ENCODE measurements around the gene TSPAN31. TPM values are rescaled to one million over a fixed set of nuclear protein-coding genes. Genes with fewer than 3 reads are reported as not detected.

The TSPAN31 gene
- total and polyA plus RNA-seq, 9 of the 15 experiments (the other 6 are each of a cell fraction or from before 2014, with no cell fraction given): 11.3 to 26.4 (median 14.3) TPM

DNA sequence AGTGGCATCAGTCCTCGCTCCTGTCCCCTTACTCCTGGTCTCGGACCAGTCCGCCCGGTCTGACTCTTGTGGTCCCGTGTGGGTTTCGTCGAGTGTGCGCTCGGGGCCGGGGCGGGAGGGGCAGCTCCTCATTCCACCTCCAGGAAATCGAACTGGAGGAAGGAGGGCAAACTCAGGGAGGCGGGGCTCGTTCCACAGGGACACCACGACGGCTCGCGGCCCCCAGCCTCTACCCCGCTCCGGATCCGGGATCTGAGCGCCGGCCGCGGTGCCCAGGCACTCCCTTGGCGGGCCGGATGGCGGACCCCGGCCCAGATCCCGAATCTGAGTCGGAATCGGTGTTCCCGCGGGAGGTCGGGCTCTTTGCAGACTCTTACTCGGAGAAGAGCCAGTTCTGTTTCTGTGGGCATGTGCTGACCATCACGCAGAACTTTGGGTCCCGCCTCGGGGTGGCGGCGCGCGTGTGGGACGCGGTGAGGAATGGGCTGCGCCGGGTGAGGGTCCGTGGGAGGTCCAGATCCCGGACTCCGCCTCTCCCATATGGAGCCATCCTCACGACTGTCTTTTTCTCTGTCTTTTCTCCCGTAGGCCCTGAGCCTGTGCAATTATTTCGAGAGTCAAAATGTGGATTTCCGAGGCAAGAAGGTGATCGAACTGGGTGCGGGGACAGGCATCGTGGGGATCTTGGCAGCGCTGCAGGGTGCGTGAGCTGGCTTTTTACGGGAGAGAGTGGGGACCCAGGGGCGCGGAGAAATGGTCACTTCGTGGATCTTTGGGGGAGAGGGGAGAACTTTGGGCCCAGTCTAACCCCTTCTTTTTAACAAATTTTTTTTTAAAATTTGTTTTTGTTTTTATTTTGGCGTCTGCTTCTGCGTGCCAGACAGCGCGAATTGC lies 27.8 kb downstream of the TSPAN31 start, which contains the start of gene EEF1AKMT3 (continued):
- no peak for TF ChIP-seq ATF1 (CRISPR knock-in tag; IDR thresholded peaks at IDR 0.05)
- TF ChIP-seq ATF1 (tag; IDR thresholded peaks at IDR 0.05): no peak
- TF ChIP-seq HDGF (IDR thresholded peaks at IDR 0.05): 0 out of 2 replicates have a peak, but pooled peaks have one; percentile 18
- TF ChIP-seq NEUROD1 (IDR thresholded peaks at IDR 0.05; ENCODE audit: borderline replicate concordance, low read depth, low read length, partially characterized antibody): no peak
- peak; percentile 79; the same call in 1 of the 2 replicates for TF ChIP-seq ZBTB7A (IDR thresholded peaks at IDR 0.05; ENCODE audit: borderline replicate concordance, control insufficient read depth, low read depth, low read length)
- 0 out of 2 replicates have a peak, but pooled peaks have one; percentile 7 for TF ChIP-seq RB1 (IDR thresholded peaks at IDR 0.05; ENCODE audit: low read depth)
- 0 out of 2 replicates have a peak, but pooled peaks have one; percentile 30 for TF ChIP-seq STAG1 (CRISPR knock-in tag; IDR thresholded peaks at IDR 0.05; ENCODE audit: borderline replicate concordance)
- TF ChIP-seq, protein P1, sequence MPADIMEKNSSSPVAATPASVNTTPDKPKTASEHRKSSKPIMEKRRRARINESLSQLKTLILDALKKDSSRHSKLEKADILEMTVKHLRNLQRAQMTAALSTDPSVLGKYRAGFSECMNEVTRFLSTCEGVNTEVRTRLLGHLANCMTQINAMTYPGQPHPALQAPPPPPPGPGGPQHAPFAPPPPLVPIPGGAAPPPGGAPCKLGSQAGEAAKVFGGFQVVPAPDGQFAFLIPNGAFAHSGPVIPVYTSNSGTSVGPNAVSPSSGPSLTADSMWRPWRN (IDR thresholded peaks at IDR 0.05; ENCODE audit: low read depth): no peak
- TF ChIP-seq U2AF1 (optimal IDR thresholded peaks at IDR 0.05; ENCODE audit: low read depth, low read length): peak; percentile 32
- TF ChIP-seq ZKSCAN8 (CRISPR knock-in tag; IDR thresholded peaks at IDR 0.05): no peak
- 0 out of 2 replicates have a peak, but pooled peaks have one; percentile 14 for TF ChIP-seq MTA3 (IDR thresholded peaks at IDR 0.05; ENCODE audit: borderline replicate concordance)
- TF ChIP-seq, protein P2, sequence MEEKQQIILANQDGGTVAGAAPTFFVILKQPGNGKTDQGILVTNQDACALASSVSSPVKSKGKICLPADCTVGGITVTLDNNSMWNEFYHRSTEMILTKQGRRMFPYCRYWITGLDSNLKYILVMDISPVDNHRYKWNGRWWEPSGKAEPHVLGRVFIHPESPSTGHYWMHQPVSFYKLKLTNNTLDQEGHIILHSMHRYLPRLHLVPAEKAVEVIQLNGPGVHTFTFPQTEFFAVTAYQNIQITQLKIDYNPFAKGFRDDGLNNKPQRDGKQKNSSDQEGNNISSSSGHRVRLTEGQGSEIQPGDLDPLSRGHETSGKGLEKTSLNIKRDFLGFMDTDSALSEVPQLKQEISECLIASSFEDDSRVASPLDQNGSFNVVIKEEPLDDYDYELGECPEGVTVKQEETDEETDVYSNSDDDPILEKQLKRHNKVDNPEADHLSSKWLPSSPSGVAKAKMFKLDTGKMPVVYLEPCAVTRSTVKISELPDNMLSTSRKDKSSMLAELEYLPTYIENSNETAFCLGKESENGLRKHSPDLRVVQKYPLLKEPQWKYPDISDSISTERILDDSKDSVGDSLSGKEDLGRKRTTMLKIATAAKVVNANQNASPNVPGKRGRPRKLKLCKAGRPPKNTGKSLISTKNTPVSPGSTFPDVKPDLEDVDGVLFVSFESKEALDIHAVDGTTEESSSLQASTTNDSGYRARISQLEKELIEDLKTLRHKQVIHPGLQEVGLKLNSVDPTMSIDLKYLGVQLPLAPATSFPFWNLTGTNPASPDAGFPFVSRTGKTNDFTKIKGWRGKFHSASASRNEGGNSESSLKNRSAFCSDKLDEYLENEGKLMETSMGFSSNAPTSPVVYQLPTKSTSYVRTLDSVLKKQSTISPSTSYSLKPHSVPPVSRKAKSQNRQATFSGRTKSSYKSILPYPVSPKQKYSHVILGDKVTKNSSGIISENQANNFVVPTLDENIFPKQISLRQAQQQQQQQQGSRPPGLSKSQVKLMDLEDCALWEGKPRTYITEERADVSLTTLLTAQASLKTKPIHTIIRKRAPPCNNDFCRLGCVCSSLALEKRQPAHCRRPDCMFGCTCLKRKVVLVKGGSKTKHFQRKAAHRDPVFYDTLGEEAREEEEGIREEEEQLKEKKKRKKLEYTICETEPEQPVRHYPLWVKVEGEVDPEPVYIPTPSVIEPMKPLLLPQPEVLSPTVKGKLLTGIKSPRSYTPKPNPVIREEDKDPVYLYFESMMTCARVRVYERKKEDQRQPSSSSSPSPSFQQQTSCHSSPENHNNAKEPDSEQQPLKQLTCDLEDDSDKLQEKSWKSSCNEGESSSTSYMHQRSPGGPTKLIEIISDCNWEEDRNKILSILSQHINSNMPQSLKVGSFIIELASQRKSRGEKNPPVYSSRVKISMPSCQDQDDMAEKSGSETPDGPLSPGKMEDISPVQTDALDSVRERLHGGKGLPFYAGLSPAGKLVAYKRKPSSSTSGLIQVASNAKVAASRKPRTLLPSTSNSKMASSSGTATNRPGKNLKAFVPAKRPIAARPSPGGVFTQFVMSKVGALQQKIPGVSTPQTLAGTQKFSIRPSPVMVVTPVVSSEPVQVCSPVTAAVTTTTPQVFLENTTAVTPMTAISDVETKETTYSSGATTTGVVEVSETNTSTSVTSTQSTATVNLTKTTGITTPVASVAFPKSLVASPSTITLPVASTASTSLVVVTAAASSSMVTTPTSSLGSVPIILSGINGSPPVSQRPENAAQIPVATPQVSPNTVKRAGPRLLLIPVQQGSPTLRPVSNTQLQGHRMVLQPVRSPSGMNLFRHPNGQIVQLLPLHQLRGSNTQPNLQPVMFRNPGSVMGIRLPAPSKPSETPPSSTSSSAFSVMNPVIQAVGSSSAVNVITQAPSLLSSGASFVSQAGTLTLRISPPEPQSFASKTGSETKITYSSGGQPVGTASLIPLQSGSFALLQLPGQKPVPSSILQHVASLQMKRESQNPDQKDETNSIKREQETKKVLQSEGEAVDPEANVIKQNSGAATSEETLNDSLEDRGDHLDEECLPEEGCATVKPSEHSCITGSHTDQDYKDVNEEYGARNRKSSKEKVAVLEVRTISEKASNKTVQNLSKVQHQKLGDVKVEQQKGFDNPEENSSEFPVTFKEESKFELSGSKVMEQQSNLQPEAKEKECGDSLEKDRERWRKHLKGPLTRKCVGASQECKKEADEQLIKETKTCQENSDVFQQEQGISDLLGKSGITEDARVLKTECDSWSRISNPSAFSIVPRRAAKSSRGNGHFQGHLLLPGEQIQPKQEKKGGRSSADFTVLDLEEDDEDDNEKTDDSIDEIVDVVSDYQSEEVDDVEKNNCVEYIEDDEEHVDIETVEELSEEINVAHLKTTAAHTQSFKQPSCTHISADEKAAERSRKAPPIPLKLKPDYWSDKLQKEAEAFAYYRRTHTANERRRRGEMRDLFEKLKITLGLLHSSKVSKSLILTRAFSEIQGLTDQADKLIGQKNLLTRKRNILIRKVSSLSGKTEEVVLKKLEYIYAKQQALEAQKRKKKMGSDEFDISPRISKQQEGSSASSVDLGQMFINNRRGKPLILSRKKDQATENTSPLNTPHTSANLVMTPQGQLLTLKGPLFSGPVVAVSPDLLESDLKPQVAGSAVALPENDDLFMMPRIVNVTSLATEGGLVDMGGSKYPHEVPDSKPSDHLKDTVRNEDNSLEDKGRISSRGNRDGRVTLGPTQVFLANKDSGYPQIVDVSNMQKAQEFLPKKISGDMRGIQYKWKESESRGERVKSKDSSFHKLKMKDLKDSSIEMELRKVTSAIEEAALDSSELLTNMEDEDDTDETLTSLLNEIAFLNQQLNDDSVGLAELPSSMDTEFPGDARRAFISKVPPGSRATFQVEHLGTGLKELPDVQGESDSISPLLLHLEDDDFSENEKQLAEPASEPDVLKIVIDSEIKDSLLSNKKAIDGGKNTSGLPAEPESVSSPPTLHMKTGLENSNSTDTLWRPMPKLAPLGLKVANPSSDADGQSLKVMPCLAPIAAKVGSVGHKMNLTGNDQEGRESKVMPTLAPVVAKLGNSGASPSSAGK (IDR thresholded peaks at IDR 0.05): peak; percentile 73
- TF ChIP-seq ZC3H4 (CRISPR knock-in tag; IDR thresholded peaks at IDR 0.05; ENCODE audit: borderline replicate concordance): no peak
- no peak for TF ChIP-seq RFX1 (IDR thresholded peaks at IDR 0.05)
- TF ChIP-seq L3MBTL2 (IDR thresholded peaks at IDR 0.05): peak; percentile 74; the same call in 1 of the 2 replicates

Data from K562 (cell line).